SK-N-SH (cell line): ENCODE results near the gene PAX9.

Experiments used
- EP300 ChIP-seq, 2 experiments: IDR thresholded peaks; 2 replicates each; pipeline versions ENCODE4 v1.4.0 to v1.6.1; 2012; ENCODE audit warnings: borderline replicate concordance in 1 of 2, low read depth in 1 of 2, low read length in 1 of 2
- POLR2AphosphoS5 ChIP-seq: IDR thresholded peaks from 2 replicates; pipeline ENCODE4 v1.6.1; 2012; ENCODE audit warnings: low read depth, low read length
- SIN3A ChIP-seq: IDR thresholded peaks from 2 replicates; pipeline ENCODE4 v1.6.1; 2012; ENCODE audit warnings: low read depth, mild to moderate bottlenecking, low read length, moderate library complexity, borderline replicate concordance
- YY1 ChIP-seq: IDR thresholded peaks from 2 replicates; pipeline ENCODE4 v1.4.0; 2012; ENCODE audit warnings: low read depth, mild to moderate bottlenecking
- TF ChIP-seq, protein P1 (sequence below): fragments of 200-600 bp; sonication (generic); IDR thresholded peaks from 2 replicates; pipeline ENCODE4 v1.6.1; 2017; ENCODE audit warnings: antibody characterized with exemption, mild to moderate bottlenecking, moderate library complexity
- TF ChIP-seq, protein P2 (sequence below): IDR thresholded peaks from 2 replicates; pipeline ENCODE4 v1.4.0; 2012; ENCODE audit warnings: low read depth, borderline replicate concordance

DNA sequence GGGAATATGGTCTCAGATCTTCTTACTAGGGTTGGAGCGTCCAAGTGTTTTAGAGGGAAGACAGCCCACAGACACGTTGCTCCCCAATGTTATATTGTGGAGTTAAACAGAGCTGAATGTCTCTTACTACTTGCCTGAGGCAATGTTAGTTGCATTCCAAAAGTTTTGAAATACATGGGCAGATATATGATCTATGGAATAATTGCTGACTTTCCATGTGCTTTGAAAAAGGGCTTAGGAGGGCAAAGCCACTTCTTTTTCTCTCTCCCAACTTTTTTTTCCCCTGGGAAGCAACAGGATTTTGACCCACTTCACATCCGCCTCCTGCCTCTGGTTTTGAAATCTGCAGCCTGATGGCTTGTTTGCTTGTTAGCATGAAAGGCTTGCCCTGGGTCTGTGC is 33.7 kb upstream of the PAX9 start:
- no peak for TF ChIP-seq POLR2AphosphoS5
- TF ChIP-seq, protein P1, sequence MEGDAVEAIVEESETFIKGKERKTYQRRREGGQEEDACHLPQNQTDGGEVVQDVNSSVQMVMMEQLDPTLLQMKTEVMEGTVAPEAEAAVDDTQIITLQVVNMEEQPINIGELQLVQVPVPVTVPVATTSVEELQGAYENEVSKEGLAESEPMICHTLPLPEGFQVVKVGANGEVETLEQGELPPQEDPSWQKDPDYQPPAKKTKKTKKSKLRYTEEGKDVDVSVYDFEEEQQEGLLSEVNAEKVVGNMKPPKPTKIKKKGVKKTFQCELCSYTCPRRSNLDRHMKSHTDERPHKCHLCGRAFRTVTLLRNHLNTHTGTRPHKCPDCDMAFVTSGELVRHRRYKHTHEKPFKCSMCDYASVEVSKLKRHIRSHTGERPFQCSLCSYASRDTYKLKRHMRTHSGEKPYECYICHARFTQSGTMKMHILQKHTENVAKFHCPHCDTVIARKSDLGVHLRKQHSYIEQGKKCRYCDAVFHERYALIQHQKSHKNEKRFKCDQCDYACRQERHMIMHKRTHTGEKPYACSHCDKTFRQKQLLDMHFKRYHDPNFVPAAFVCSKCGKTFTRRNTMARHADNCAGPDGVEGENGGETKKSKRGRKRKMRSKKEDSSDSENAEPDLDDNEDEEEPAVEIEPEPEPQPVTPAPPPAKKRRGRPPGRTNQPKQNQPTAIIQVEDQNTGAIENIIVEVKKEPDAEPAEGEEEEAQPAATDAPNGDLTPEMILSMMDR = no peak
- TF ChIP-seq EP300 (IDR thresholded peaks at IDR 0.05; ENCODE audit: borderline replicate concordance in 1 of 2, low read depth in 1 of 2, low read length in 1 of 2) = no peak
- TF ChIP-seq YY1 = no peak
- no peak for TF ChIP-seq SIN3A
- TF ChIP-seq, protein P2, sequence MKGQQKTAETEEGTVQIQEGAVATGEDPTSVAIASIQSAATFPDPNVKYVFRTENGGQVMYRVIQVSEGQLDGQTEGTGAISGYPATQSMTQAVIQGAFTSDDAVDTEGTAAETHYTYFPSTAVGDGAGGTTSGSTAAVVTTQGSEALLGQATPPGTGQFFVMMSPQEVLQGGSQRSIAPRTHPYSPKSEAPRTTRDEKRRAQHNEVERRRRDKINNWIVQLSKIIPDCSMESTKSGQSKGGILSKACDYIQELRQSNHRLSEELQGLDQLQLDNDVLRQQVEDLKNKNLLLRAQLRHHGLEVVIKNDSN = no peak
